NCI-H1105 treated with DMSO at 0.1 percent for 48 hours (cell line): ENCODE data around the gene PRAMEF4.
"Not testable (repeated sequence)": the region's sequence is repeated elsewhere in the genome, so short reads cannot be mapped to it uniquely, and the experiment has no call there.

Experiments used
- DNase-seq: peaks from one replicate; lab custom pipeline; 2025; lab: John Stamatoyannopoulos, UW

The PRAMEF4 gene

DNA sequence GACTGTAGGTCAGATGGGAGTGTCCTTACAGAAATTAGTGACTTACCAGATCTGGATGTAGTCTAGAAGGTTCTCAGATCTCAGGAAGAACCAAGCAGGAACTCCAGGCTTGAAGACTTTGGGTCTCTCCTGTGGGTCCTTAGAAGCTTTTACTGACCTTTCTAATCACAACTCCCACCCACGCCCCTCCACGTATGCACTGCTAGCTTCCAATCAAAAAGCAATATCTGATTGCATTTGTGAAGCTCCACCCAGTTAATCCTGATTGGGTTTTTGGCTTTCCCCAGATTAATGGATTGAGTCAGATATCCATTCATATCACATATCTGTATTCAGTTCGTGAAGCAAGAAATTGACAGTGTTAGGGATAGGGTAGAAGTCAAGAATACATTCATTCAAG is at the start of gene PRAMEF4:
PRAMEF4 (minus strand) TSS at position 101 of the 400 bp plus-strand sequence. CDS start 2,807 bp downstream, outside the sequence.
- DNase-seq: not testable (repeated sequence)

DNA sequence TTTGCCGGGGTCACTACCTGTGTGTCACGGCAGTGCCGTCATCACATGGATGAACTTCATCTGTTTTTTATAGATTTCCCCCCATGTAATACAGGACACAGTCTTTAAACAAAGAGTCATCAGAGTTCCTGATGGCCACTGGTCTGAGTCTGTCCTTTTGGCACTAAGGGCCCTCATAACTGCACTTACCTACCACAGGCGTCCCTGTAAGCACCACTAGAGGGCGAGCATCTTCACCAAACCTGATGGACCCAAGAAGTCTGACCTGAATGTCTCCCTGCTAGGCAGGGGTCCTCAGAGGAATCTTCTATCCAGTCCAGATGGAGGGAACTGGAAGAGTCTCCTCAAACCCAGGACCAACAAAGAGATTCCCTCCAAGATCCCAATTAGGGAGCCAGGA is 38.4 kb upstream of the PRAMEF4 start:
- not testable (repeated sequence) for DNase-seq

DNA sequence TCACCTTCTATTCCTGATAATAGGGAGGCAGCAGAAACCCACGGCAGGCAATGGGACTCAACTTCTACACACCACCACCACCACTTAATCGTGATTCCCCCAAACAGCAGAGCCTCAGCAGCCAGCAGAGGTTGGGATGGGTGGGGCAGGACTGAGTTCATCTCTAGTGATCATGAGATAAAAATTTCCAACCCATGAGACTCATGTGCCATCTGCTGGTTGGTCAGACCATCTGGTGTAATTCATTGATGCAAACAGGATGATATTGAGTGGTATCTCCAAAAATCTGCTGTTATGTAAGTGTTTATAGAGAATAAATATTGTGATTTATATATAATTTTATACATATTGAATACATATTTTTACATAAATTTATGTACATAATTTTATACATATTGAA is 35.7 kb upstream of the PRAMEF4 start:
- DNase-seq: not testable (repeated sequence)

DNA sequence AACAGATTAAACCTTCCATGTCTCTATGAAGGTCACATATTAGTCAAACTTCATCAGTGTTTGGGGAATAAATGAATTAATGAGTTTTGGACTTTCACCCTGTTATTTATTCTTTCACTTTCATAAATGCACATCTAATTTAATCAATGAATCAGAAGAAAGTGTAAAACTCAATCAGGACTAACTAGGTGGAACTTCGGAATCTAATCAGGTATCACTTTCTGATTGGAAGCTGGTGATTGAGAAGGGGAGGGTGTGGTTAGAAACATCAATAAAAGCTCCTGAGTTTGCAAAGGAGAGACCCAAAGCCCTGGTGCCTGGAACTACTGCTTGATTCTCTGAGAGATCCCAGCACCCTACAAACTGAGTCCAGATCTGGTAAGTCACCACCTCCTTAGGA is 30.3 kb upstream of the PRAMEF4 start, which contains the start of gene PRAMEF7:
PRAMEF7 (plus strand) TSS at position 301 of the 400 bp plus-strand sequence. CDS start 1,083 bp downstream, outside the sequence.
- DNase-seq: not testable (repeated sequence)

DNA sequence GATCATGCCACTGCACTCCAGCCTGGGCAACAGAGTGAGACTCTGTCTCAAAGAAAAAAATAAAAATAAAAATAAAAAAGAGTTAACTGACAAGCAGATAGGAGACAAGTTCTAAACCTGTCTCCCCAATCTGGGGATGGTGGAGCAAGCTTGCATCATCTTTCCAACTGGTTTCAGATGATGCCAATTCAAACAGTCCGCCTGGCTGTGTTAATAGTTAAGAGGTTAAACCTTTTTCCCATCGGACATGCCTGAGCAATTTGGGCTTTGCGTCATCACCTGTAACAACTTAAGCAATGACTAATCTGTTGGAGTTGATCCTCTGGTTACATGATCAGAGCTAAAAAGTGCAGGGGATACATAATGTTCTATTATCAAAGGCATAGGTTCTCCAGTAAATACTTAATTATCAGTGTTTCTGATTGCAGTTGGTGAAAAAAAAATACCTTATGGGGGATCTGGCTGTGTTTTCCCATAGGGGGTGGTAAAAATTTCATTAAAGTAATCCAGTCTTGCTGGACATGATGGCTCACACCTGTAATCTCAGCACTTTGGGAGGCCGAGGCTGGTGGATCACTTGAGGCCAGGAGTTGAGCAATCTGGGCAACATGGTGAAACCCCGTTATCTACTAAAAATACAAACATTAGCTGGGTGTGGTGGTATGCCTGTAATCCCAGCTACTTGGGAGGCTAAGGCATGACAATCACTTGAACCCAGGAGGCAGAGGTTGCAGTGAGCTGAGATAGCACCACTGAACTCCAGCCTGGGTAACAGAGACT is 18.0 kb upstream of the PRAMEF4 start:
- not testable (repeated sequence) for DNase-seq

DNA sequence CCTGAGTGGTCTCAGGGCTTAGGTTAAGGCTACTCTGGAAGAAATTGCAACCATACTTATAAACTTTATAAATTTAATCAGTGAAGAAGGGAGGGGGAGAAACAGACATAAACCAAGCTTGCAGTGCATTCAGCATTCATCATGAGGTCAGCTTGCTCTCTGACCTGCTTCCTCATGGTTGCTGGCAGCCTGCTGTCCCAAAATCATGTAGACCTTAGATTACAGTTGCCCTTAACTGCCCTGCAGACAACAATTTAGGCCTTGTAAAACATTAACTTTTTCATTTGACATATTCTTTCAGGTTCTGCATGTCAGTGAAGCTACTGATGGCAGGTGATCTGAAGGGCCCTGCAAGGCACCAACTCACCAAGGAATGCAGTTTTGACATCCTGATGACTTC is 13.2 kb upstream of the PRAMEF4 start:
- not testable (repeated sequence) for DNase-seq

DNA sequence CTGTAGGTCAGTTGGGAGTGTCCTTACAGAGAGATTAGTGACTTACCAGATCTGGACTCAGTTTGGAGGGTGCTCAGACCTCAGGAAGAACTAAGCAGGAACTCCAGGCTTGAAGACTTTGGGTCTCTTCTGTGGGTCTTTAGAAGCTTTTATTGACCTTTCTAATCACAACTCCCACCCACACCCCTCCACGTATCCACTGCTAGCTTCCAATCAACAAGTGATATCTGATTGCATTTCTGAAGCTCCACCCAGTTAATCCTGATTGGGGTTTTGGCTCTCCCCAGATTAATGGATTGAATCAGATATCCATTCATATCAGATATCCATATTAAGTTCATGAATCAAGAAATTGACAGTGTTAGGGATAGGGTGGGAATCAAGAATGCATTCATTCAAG is 12.2 kb upstream of the PRAMEF4 start, which contains the start of gene PRAMEF10:
PRAMEF10 (minus strand) TSS at position 101 of the 400 bp plus-strand sequence. CDS start 2,423 bp downstream, outside the sequence.
- DNase-seq: not testable (repeated sequence)

DNA sequence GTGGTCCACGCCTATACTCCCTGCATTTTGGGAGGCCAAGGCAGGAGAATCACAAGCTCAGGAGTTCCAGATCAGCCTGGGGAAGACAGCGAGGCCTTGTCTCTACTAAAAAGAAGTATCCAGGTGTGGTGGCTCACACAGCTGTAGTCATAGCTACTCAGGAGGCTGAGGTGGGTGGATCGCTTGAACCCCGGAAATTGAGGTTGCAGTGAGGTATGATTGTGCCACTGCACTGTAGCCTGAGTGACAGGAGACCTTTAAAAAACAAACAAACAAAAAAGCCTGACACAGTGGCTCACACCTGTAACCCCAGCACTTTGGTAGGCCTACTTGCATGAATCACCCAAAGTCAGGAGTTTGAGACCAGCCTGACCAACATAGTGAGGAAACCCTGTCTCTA is 7.5 kb downstream of the PRAMEF4 start:
- DNase-seq: not testable (repeated sequence)

DNA sequence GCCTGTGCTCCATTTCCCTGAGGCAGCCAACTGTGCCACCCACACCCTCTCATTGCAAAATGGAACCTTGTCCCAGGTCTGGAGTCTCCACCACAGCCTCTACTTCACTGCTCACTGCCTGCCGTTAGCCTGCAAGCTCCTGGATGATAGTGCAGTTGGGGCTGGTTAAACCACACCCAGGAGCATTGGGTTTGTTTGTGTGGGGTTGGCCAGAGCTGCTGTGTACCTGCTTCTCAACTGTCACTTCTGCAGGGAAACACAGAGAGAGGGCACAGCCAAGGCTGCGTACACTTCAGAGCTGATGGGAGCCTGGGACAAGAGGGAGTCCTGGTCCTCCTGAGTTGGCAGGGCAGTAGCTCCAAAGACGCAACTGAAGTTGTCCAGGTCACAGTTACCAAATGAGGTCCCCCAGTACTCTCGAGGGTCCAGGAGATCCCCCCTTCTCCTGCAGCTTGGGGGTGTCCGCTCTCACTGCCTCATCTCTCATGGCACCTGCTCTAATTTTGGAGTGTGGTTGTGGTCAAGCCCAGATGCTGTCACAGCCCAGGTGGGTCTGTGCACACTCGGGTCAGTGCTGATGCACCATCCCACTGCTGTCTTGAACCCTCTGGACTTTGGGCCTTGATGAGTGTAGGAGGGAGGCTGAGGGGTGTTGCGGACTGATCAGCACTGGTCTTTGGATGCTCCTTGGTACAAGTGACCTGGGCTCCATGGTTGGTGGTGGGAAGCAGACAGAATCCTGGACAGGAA is 22.7 kb downstream of the PRAMEF4 start:
- DNase-seq: not testable (repeated sequence)

DNA sequence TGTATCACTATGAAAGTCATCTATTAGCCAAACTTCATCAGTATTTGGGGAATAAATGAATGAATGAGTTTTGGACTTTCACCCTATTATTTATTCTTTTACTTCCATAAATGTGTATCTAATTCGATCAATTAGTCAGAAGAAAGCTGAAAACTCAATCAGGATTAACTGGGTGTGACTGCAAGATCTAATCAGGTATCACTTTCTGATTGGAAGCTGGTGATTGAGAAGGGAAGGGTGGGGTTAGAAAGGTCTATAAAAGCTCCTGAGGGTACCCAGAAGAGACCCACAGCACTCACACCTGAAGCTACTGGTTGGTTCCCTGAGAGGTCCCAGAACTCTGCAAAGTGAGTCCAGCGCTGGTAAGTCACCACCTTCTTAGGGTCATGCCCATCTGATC is 29.2 kb downstream of the PRAMEF4 start, which contains the start of gene PRAMEF2:
PRAMEF2 (plus strand) TSS at position 301 of the 400 bp plus-strand sequence. CDS start 1,924 bp downstream, outside the sequence.
- not testable (repeated sequence) for DNase-seq

DNA sequence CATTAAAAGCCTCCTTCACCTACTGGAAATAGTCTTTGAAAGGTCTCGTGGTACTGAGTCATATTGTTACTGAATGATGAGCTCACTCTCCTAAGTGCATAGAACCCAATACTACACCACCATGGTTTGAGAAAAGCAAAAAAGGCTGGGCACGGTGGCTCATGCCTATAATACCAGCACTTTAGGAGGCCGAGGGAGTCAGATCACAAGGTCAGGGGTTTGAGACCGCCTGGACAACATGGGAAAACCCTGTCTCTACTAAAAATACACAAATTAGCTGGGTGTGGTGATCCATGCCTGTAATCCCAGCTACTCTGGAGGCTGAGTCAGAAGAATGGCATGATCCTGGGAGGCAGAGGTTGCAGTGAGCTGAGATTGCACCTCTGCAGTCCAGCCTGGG is 34.2 kb downstream of the PRAMEF4 start:
- no peak for DNase-seq

DNA sequence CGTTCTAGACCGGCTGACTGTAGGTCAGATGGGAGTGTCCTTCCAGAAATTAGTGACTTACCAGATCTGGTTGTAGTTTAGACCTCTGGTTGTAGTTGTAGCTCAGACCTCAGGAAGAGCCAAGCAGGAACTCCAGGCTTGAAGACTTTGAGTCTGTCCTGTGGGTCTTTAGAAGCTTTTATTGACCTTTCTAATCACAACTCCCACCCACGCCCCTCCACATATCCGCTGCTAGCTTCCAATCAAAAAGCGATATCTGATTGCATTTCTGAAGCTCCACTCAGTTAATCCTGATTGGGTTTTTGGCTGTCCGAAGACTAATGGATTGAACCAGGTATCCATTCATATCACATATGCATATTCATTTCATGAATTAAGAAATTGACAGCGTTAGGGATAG is 37.4 kb downstream of the PRAMEF4 start, which contains the start of gene HNRNPCL1:
HNRNPCL1 (minus strand) TSS at position 101 of the 400 bp plus-strand sequence. CDS start 431 bp downstream, outside the sequence.
- DNase-seq: not testable (repeated sequence)

DNA sequence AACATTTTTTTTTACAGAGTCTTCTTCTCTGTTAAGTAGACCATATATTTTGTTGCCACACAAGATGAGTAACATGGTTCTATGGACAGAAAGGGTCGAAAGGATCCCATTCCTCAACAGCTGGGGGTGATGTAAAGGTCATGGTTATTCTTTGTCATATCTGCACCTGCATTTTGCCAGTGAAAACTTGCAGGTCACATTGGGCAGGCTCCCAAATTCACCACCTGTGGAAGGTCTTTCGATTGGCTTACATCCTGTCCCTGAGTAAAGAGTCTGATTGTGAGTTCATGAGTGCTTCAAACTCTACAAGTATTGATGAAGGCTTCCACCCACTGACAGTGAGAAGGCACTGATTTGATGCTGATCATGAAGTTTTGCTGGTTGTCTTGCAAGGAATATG is 52.8 kb downstream of the PRAMEF4 start:
- not testable (repeated sequence) for DNase-seq

DNA sequence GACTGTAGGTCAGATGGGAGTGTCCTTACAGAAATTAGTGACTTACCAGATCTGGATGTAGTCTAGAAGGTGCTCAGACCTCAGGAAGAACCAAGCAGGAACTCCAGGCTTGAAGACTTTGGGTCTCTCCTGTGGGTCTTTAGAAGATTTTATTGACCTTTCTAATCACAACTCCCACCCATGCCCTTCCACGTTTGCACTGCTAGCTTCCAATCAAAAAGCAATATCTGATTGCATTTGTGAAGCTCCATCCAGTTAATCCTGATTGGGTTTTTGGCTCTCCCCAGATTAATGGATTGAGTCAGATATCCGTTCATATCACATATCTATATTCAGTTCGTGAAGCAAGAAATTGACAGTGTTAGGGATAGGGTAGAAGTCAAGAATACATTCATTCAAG is 54.7 kb downstream of the PRAMEF4 start, which contains the start of gene PRAMEF11:
PRAMEF11 (minus strand) TSS at position 101 of the 400 bp plus-strand sequence. CDS start 2,621 bp downstream, outside the sequence.
- not testable (repeated sequence) for DNase-seq
